ENCODE results near the gene IRF2BP2. TPM values are rescaled to one million over a fixed set of nuclear protein-coding genes. Genes with fewer than 3 reads are reported as not detected.

Gene IRF2BP2
- total RNA-seq, 2 experiments from 2014 or later, result 116 to 118 TPM

- Mint-ChIP-seq H3K36me3 (no peaks in the 10 kb centered on the region), H3K27ac (no peak overlapping the region), H3K4me1 (peaks cover 2% of the 10 kb centered on the region), H3K9me3 (no peaks in the 10 kb centered on the region), H3K4me3 (no peak overlapping the region), H3K27me3 (peaks cover 2% of the 10 kb centered on the region)
- POLR2A ChIA-PET, result no interaction called here
- ATAC-seq (ENCODE audit: low read depth) (no peak), DNase-seq (no peak)
Observed at GRCh38 chr1:234556245-234556943, 53.6 kb downstream of the IRF2BP2 start.

- Mint-ChIP-seq H3K36me3 (no peaks in the 10 kb centered on the region), H3K27ac (peak overlapping the region; percentile 51), H3K9me3 (no peaks in the 10 kb centered on the region), H3K4me3 (no peak overlapping the region), H3K4me1 (peaks cover 2% of the 10 kb centered on the region), H3K27me3 (peaks cover 2% of the 10 kb centered on the region)
- ATAC-seq (ENCODE audit: low read depth) (no peak), DNase-seq (no peak)
- POLR2A ChIA-PET, result no interaction called here
Observed at GRCh38 chr1:234555390-234556024, 54.5 kb downstream of the IRF2BP2 start.

- H3K27me3 Mint-ChIP-seq, result peaks cover 2% of the 10 kb centered on the region
- H3K9me3 Mint-ChIP-seq, result no peaks in the 10 kb centered on the region
- no peaks in the 10 kb centered on the region for H3K36me3 Mint-ChIP-seq
- H3K27ac Mint-ChIP-seq, result no peak overlapping the region
- DNase-seq (no peak), ATAC-seq (ENCODE audit: low read depth) (no peak)
- POLR2A ChIA-PET, result no interaction called here
- H3K4me3 Mint-ChIP-seq, result no peak overlapping the region
- peaks cover 2% of the 10 kb centered on the region for H3K4me1 Mint-ChIP-seq
Observed at GRCh38 chr1:234554698-234555311, 55.2 kb downstream of the IRF2BP2 start.

Other genes starting within 250 kb of the IRF2BP2 start
- 10 to 100 TPM; 27.6 to 32.0 TPM for gene COA6, start 236.7 kb downstream of the IRF2BP2 start, total RNA-seq
- gene TARBP1, start 131.0 kb downstream of the IRF2BP2 start, total RNA-seq, result 10 to 100 TPM; 39.6 to 42.9 TPM

All from activated naive CD8-positive, alpha-beta T cell treated with anti-CD3 and anti-CD28 coated beads, Interleukin-2, amount 10 ng/mL, durations not matched to agents 7 days and 5 days (primary cell).